Measurements from ENCODE around the gene MIB1.

Gene MIB1

DNA sequence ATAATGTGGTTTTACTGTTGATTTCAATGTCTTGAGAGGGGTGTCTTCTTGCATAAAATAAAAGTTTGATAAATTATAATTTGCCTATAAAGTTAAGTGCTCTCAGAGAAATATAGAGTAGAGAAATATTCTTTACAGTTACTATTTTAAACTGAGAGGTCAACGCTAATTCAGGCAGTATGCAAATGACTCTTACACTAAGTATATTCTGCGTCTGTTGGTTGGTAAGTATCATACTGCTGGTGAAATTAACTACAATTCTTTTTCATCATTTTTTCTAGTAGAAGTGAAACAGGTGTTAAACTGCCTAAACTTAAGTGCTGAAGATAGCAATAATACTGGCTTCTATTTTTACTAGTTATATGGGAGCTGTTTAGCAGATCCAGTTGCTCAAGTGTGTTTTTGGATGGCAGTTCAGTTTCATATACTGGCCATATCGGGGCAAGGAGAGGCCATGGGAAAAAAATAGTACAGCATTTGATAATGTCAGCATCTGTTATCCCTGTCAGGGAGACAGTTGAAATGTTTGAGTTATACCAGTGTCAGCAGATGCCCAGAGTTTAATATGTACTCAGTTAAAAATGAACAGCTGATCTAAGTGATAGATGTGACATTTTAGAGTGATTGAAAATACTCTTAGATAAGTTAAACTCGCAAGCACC, 86.2 kb downstream of the MIB1 start:
- H3K4me3 ChIP-seq (ENCODE audit: low read depth, low read length): no peak overlapping the region
- no peak for DNase-seq (ENCODE audit: low read depth)
- TF ChIP-seq, protein P1, sequence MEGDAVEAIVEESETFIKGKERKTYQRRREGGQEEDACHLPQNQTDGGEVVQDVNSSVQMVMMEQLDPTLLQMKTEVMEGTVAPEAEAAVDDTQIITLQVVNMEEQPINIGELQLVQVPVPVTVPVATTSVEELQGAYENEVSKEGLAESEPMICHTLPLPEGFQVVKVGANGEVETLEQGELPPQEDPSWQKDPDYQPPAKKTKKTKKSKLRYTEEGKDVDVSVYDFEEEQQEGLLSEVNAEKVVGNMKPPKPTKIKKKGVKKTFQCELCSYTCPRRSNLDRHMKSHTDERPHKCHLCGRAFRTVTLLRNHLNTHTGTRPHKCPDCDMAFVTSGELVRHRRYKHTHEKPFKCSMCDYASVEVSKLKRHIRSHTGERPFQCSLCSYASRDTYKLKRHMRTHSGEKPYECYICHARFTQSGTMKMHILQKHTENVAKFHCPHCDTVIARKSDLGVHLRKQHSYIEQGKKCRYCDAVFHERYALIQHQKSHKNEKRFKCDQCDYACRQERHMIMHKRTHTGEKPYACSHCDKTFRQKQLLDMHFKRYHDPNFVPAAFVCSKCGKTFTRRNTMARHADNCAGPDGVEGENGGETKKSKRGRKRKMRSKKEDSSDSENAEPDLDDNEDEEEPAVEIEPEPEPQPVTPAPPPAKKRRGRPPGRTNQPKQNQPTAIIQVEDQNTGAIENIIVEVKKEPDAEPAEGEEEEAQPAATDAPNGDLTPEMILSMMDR (IDR thresholded peaks at IDR 0.05; ENCODE audit: low read depth, low read length, missing control alignments): no peak

DNA sequence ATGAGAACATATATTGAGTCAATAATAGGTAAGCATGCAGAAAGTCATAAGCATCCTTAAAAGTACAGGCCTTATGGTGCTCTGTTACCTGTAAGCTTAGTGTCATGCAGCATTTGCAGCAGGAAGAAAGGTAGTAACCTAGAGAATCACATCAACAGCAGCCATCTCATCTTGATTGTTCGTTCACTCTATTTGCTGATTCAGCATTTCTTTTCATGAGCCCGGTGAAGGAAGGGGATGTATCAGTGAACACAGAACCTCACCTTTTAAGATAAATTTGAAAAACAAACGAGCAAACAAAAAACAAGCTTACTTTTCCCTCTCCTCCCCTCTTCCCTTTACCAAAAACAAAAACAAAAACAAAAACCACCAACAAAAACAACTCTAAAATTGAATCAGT, 89.9 kb downstream of the MIB1 start:
- DNase-seq (ENCODE audit: low read depth): no peak
- TF ChIP-seq, protein P1 (IDR thresholded peaks at IDR 0.05; ENCODE audit: low read depth, low read length, missing control alignments): no peak
- no peak overlapping the region for H3K4me3 ChIP-seq (ENCODE audit: low read depth, low read length)

DNA sequence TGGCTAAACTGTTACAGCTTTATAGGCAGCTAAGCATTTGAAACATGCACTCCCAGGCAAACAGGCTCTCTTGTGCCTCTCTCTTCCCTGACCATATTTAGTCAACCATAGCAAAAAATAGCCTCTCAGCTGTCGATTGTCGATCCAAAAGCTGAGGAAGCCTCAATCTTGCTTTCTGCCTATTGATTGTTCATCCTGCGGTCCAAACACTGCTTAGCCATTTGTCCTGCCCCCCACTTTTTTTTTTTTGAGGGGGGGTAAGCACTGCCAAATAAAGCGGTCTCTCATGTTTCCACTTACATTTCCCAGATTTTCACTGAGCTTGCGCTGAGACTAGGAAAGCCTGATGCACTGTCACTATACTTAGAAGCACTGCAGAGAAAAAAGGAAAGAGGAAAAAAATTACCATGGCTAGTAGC, 90.8 kb downstream of the MIB1 start:
- TF ChIP-seq, protein P1 (IDR thresholded peaks at IDR 0.05; ENCODE audit: low read depth, low read length, missing control alignments): no peak
- H3K4me3 ChIP-seq (ENCODE audit: low read depth, low read length): no peak overlapping the region
- no peak for DNase-seq (ENCODE audit: low read depth)

DNA sequence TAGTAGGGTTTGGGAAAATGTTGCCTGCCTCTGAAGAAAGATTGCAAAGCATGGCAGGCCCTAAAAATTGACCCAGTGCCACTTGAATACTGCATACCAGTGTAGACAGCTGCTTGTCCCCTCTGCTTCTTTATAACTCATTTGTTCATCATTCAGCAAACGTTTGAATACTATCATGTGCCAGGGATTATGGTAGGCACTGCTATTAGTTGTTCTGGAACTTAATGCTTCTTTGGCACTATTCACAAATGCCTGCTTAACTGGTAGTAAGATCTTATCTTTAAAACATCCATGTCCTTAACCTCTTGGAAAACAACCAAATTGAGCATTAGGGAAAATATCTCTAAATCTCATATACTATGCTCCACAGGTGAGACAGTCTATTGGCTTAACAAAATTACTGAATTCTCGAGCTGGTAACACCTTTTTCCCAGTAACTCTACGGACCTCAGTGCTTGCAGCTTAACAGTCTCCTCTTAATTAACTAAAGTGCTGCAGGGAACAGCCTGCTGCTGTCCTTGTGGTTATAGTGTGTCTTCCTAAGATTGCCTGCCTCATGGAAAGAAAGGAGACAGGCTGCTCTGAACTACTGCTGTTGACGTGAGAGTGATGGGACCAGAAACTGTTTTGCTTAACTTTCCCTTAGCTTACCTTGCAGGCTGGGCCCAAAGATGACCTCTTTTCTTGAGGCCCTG, 93.2 kb downstream of the MIB1 start:
- TF ChIP-seq, protein P1 (IDR thresholded peaks at IDR 0.05; ENCODE audit: low read depth, low read length, missing control alignments): no peak
- no peak overlapping the region for H3K4me3 ChIP-seq (ENCODE audit: low read depth, low read length)
- DNase-seq (ENCODE audit: low read depth): no peak

DNA sequence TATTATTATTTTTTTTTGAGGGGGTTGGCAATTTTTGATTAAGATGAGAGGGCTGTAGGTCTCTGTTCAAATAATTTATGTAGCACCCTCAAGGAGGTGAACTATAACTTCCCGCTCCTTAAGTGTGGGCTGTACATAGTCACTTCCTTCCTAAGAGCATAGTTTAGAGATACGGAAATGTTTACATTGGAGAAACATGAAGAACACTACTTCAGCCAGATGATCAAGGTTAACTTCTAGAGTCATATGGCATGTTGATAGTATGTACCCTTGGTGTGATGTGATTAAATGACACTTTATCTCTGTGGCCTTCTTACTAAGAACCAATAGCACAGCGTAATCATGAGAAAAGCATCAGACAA, 93.7 kb downstream of the MIB1 start:
- no peak for DNase-seq (ENCODE audit: low read depth)

DNA sequence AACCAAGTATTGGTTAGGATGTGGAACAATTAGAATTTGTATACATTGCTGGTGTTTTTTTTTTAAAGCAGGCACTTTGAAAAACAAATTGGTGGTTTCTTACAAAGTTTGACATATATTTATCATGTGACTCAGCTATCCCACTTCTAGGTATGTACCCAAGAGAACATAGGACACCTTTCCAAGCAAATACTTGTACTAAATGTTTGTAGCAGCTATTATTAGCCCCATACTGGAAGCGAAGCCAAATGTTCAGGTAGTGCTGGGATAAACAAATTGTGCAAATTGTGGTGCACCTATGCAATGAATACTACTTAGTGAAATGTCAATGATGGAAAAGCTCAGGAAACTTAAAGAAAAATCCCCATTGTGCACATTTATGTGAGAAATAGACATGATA, 101.0 kb downstream of the MIB1 start:
- TF ChIP-seq, protein P1 (IDR thresholded peaks at IDR 0.05; ENCODE audit: low read depth, low read length, missing control alignments): no peak
- no peak for DNase-seq (ENCODE audit: low read depth)
- no peak overlapping the region for H3K4me3 ChIP-seq (ENCODE audit: low read depth, low read length)

More for the DNA sequence above, 93.7 kb downstream of the MIB1 start:
- TF ChIP-seq, protein P1 (IDR thresholded peaks at IDR 0.05; ENCODE audit: low read depth, low read length, missing control alignments): no peak
- no peak overlapping the region for H3K4me3 ChIP-seq (ENCODE audit: low read depth, low read length)

DNA sequence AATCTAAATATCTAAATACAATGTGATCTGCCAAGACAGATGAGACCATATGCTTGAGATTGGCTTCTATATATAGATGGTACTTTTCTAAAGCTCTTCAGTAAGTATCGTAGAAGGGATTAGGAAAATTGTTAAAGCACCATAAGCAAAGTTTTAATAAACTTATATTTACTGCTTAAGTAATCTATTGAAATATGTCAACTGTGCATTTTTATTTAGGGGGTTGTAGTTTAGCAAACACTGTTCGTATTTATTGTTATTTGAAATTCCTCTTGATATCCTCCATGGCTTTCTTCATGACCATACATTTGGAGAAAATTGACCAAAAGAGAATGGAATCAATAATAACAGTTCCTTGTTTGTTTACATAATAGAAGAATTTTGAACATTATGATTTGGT, 102.7 kb downstream of the MIB1 start:
- TF ChIP-seq, protein P1 (IDR thresholded peaks at IDR 0.05; ENCODE audit: low read depth, low read length, missing control alignments): no peak
- no peak for DNase-seq (ENCODE audit: low read depth)
- no peak overlapping the region for H3K4me3 ChIP-seq (ENCODE audit: low read depth, low read length)
